HEK293 (cell line): Measurements from ENCODE around the gene SIRT7.

ENCODE experiments used
- GFI1B ChIP-seq: fragments of 450-650 bp; formaldehyde crosslinking; IDR thresholded peaks from 2 replicates; pipeline ENCODE4 v1.5.1; 2016; ENCODE audit warnings: missing biosample characterization, missing genetic modification characterization
- GLIS2 ChIP-seq: fragments of 450-650 bp; formaldehyde crosslinking; IDR thresholded peaks from 2 replicates; pipeline ENCODE4 v1.5.1; 2016; ENCODE audit warnings: missing biosample characterization, missing genetic modification characterization
- KLF7 ChIP-seq: fragments of 450-650 bp; formaldehyde crosslinking; IDR thresholded peaks from 2 replicates; pipeline ENCODE4 v1.5.1; 2016; ENCODE audit warnings: missing biosample characterization, missing genetic modification characterization, borderline replicate concordance
- MZF1 ChIP-seq: fragments of 450-650 bp; formaldehyde crosslinking; IDR thresholded peaks from 2 replicates; pipeline ENCODE4 v1.5.1; 2017; ENCODE audit warnings: missing biosample characterization, missing genetic modification characterization, borderline replicate concordance
- SETDB1 ChIP-seq: IDR thresholded peaks from one replicate; pipeline ENCODE4 v1.6.1; 2017; ENCODE audit warnings: mild to moderate bottlenecking, low read length, moderate library complexity, mixed read lengths; ENCODE audit not compliant: insufficient read length
- SP7 ChIP-seq: fragments of 450-650 bp; formaldehyde crosslinking; IDR thresholded peaks from 2 replicates; pipeline ENCODE4 v1.5.1; 2016; ENCODE audit warnings: missing biosample characterization, missing genetic modification characterization
- ZBTB21 ChIP-seq: fragments of 450-650 bp; formaldehyde crosslinking; IDR thresholded peaks from 2 replicates; pipeline ENCODE4 v1.5.1; 2017; ENCODE audit warnings: missing biosample characterization, missing genetic modification characterization
- ZBTB48 ChIP-seq: fragments of 450-650 bp; formaldehyde crosslinking; IDR thresholded peaks from 2 replicates; pipeline ENCODE4 v1.5.1; 2016; ENCODE audit warnings: missing biosample characterization, missing genetic modification characterization
- ZBTB7A ChIP-seq: fragments of 450-650 bp; formaldehyde crosslinking; IDR thresholded peaks from 2 replicates; pipeline ENCODE4 v1.5.1; 2016; ENCODE audit warnings: low read depth, missing biosample characterization, missing genetic modification characterization
- ZIC2 ChIP-seq: fragments of 450-650 bp; formaldehyde crosslinking; IDR thresholded peaks from 2 replicates; pipeline ENCODE4 v1.5.1; 2016; ENCODE audit warnings: missing biosample characterization, missing genetic modification characterization
- ZNF16 ChIP-seq: fragments of 450-650 bp; formaldehyde crosslinking; IDR thresholded peaks from 2 replicates; pipeline ENCODE4 v1.5.1; 2016; ENCODE audit warnings: low read depth, missing biosample characterization, missing genetic modification characterization
- ZNF169 ChIP-seq: fragments of 450-650 bp; formaldehyde crosslinking; IDR thresholded peaks from 2 replicates; pipeline ENCODE4 v1.5.1; 2016; ENCODE audit warnings: missing biosample characterization, missing genetic modification characterization
- ZNF174 ChIP-seq: fragments of 450-650 bp; formaldehyde crosslinking; IDR thresholded peaks from 2 replicates; pipeline ENCODE4 v1.5.0; 2017; ENCODE audit warnings: missing biosample characterization, mild to moderate bottlenecking, missing genetic modification characterization
- ZNF239 ChIP-seq: fragments of 450-650 bp; formaldehyde crosslinking; IDR thresholded peaks from 2 replicates; pipeline ENCODE4 v1.5.1; 2016; ENCODE audit warnings: missing biosample characterization, missing genetic modification characterization
- ZNF433 ChIP-seq: fragments of 450-650 bp; formaldehyde crosslinking; IDR thresholded peaks from 2 replicates; pipeline ENCODE4 v1.5.1; 2016; ENCODE audit warnings: missing biosample characterization, missing genetic modification characterization, low read depth
- ZNF510 ChIP-seq: fragments of 450-650 bp; formaldehyde crosslinking; IDR thresholded peaks from 2 replicates; pipeline ENCODE4 v1.5.1; 2018; ENCODE audit warnings: mild to moderate bottlenecking, missing genetic modification characterization, missing biosample characterization; ENCODE audit not compliant: insufficient replicate concordance
- ZNF548 ChIP-seq: fragments of 450-650 bp; formaldehyde crosslinking; IDR thresholded peaks from 2 replicates; pipeline ENCODE4 v1.5.1; 2016; ENCODE audit warnings: missing biosample characterization, missing genetic modification characterization
- ZNF549 ChIP-seq: fragments of 450-650 bp; IDR thresholded peaks from 2 replicates; pipeline ENCODE4 v1.5.1; 2018; ENCODE audit warnings: missing biosample characterization, missing genetic modification characterization, mild to moderate bottlenecking, inconsistent platforms, moderate library complexity
- ZNF654 ChIP-seq: fragments of 450-650 bp; formaldehyde crosslinking; IDR thresholded peaks from 2 replicates; pipeline ENCODE4 v1.5.1; 2016; ENCODE audit warnings: low read depth, missing biosample characterization, missing genetic modification characterization
- ZNF658 ChIP-seq: fragments of 450-650 bp; formaldehyde crosslinking; IDR thresholded peaks from 2 replicates; pipeline ENCODE4; 2016; ENCODE audit warnings: missing biosample characterization, missing genetic modification characterization
- ZNF664 ChIP-seq: fragments of 450-650 bp; formaldehyde crosslinking; IDR thresholded peaks from 2 replicates; pipeline ENCODE4 v1.5.1; 2016; ENCODE audit warnings: missing biosample characterization, missing genetic modification characterization
- ZNF677 ChIP-seq: fragments of 450-650 bp; IDR thresholded peaks from 2 replicates; pipeline ENCODE4 v1.5.0; 2018; ENCODE audit warnings: missing biosample characterization, mild to moderate bottlenecking, missing genetic modification characterization, moderate library complexity
- ZNF701 ChIP-seq: fragments of 450-650 bp; formaldehyde crosslinking; IDR thresholded peaks from 2 replicates; pipeline ENCODE4 v1.5.1; 2016; ENCODE audit warnings: missing biosample characterization, missing genetic modification characterization
- ZNF791 ChIP-seq: fragments of 450-650 bp; formaldehyde crosslinking; IDR thresholded peaks from 2 replicates; pipeline ENCODE4 v1.5.1; 2016; ENCODE audit warnings: missing biosample characterization, missing genetic modification characterization
- ZNF837 ChIP-seq: fragments of 450-650 bp; formaldehyde crosslinking; IDR thresholded peaks from 2 replicates; pipeline ENCODE4 v1.5.1; 2016; ENCODE audit warnings: missing biosample characterization, missing genetic modification characterization
- ZSCAN16 ChIP-seq: fragments of 450-650 bp; formaldehyde crosslinking; IDR thresholded peaks from 2 replicates; pipeline ENCODE4 v1.5.1; 2016; ENCODE audit warnings: missing biosample characterization, missing genetic modification characterization
- TF ChIP-seq, protein P1 (sequence below): fragments of 450-650 bp; formaldehyde crosslinking; IDR thresholded peaks from 2 replicates; pipeline ENCODE4 v1.5.1; 2016; ENCODE audit warnings: missing biosample characterization, missing genetic modification characterization, borderline replicate concordance
- TF ChIP-seq, protein P2 (sequence below): fragments of 450-650 bp; formaldehyde crosslinking; IDR thresholded peaks from 2 replicates; pipeline ENCODE4 v1.5.1; 2016; ENCODE audit warnings: missing biosample characterization, missing genetic modification characterization
- TF ChIP-seq, protein P3 (sequence below): fragments of 450-650 bp; formaldehyde crosslinking; IDR thresholded peaks from 2 replicates; pipeline ENCODE4 v1.5.1; 2016; ENCODE audit warnings: missing biosample characterization, missing genetic modification characterization
- TF ChIP-seq, protein P4 (sequence below): fragments of 450-650 bp; formaldehyde crosslinking; IDR thresholded peaks from 2 replicates; pipeline ENCODE4 v1.5.1; 2016; ENCODE audit warnings: missing biosample characterization, missing genetic modification characterization

The SIRT7 gene

GRCh38 chr17:81867170-81867990 is 50.6 kb downstream of the SIRT7 start (continued):
- TF ChIP-seq KLF7: no peak
- TF ChIP-seq MZF1: peak; percentile 66; the same call in 1 of the 2 replicates
- no peak for TF ChIP-seq ZNF548 (tag by site-specific recombination)
- no peak for TF ChIP-seq ZNF837 (tag by site-specific recombination)
- TF ChIP-seq ZNF791 (tag by site-specific recombination): no peak
- TF ChIP-seq, protein P1, sequence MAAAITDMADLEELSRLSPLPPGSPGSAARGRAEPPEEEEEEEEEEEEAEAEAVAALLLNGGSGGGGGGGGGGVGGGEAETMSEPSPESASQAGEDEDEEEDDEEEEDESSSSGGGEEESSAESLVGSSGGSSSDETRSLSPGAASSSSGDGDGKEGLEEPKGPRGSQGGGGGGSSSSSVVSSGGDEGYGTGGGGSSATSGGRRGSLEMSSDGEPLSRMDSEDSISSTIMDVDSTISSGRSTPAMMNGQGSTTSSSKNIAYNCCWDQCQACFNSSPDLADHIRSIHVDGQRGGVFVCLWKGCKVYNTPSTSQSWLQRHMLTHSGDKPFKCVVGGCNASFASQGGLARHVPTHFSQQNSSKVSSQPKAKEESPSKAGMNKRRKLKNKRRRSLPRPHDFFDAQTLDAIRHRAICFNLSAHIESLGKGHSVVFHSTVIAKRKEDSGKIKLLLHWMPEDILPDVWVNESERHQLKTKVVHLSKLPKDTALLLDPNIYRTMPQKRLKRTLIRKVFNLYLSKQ (tag by site-specific recombination): no peak
- TF ChIP-seq SETDB1: no peak
- TF ChIP-seq, protein P2, sequence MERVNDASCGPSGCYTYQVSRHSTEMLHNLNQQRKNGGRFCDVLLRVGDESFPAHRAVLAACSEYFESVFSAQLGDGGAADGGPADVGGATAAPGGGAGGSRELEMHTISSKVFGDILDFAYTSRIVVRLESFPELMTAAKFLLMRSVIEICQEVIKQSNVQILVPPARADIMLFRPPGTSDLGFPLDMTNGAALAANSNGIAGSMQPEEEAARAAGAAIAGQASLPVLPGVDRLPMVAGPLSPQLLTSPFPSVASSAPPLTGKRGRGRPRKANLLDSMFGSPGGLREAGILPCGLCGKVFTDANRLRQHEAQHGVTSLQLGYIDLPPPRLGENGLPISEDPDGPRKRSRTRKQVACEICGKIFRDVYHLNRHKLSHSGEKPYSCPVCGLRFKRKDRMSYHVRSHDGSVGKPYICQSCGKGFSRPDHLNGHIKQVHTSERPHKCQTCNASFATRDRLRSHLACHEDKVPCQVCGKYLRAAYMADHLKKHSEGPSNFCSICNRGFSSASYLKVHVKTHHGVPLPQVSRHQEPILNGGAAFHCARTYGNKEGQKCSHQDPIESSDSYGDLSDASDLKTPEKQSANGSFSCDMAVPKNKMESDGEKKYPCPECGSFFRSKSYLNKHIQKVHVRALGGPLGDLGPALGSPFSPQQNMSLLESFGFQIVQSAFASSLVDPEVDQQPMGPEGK: peak; percentile 94
- TF ChIP-seq ZNF701 (tag by site-specific recombination): no peak
- TF ChIP-seq, protein P3, sequence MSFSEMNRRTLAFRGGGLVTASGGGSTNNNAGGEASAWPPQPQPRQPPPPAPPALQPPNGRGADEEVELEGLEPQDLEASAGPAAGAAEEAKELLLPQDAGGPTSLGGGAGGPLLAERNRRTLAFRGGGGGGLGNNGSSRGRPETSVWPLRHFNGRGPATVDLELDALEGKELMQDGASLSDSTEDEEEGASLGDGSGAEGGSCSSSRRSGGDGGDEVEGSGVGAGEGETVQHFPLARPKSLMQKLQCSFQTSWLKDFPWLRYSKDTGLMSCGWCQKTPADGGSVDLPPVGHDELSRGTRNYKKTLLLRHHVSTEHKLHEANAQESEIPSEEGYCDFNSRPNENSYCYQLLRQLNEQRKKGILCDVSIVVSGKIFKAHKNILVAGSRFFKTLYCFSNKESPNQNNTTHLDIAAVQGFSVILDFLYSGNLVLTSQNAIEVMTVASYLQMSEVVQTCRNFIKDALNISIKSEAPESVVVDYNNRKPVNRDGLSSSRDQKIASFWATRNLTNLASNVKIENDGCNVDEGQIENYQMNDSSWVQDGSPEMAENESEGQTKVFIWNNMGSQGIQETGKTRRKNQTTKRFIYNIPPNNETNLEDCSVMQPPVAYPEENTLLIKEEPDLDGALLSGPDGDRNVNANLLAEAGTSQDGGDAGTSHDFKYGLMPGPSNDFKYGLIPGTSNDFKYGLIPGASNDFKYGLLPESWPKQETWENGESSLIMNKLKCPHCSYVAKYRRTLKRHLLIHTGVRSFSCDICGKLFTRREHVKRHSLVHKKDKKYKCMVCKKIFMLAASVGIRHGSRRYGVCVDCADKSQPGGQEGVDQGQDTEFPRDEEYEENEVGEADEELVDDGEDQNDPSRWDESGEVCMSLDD (tag by site-specific recombination): peak; percentile 33; the same call in 1 of the 2 replicates
- TF ChIP-seq ZNF433 (tag by site-specific recombination): no peak
- no peak for TF ChIP-seq ZNF169 (tag by site-specific recombination)
- peak; percentile 83 for TF ChIP-seq GLIS2 (tag by site-specific recombination)
- TF ChIP-seq ZNF658 (tag by site-specific recombination): no peak
- TF ChIP-seq ZNF664 (tag by site-specific recombination): no peak
- TF ChIP-seq ZBTB21 (tag by site-specific recombination): no peak
- no peak for TF ChIP-seq ZNF510 (tag by site-specific recombination)
- no peak; the same call in 1 of the 2 replicates for TF ChIP-seq ZNF239
- peak; percentile 86 for TF ChIP-seq ZBTB48
- TF ChIP-seq GFI1B (tag by site-specific recombination): no peak
- no peak for TF ChIP-seq ZSCAN16
- 0 out of 2 replicates have a peak, but pooled peaks have one; percentile 24 for TF ChIP-seq SP7 (tag by site-specific recombination)
- no peak for TF ChIP-seq ZNF174 (tag by site-specific recombination)
- TF ChIP-seq, protein P4, sequence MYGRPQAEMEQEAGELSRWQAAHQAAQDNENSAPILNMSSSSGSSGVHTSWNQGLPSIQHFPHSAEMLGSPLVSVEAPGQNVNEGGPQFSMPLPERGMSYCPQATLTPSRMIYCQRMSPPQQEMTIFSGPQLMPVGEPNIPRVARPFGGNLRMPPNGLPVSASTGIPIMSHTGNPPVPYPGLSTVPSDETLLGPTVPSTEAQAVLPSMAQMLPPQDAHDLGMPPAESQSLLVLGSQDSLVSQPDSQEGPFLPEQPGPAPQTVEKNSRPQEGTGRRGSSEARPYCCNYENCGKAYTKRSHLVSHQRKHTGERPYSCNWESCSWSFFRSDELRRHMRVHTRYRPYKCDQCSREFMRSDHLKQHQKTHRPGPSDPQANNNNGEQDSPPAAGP: no peak
- no peak for TF ChIP-seq ZNF654 (tag by site-specific recombination)
- no peak for TF ChIP-seq ZNF549
- TF ChIP-seq ZNF677 (tag by site-specific recombination): no peak
- no peak for TF ChIP-seq ZBTB7A (tag by site-specific recombination)
- no peak for TF ChIP-seq ZIC2 (tag by site-specific recombination)
- no peak for TF ChIP-seq ZNF16 (tag by site-specific recombination)
